HEK293 (cell line): ENCODE results near the gene IL36RN.
A peak's percentile ranks its signal among the peaks of the same experiment; 100 is the strongest.

Experiments used
- CTCF ChIA-PET: fragments of 350-600 bp; formaldehyde crosslinking; extraction: SDS; loops from one replicate; lab custom pipeline; 2021; ENCODE audit warnings: antibody characterized with exemption; lab: Yijun Ruan, JAX
- POLR2A ChIA-PET: fragments of 300-600 bp; formaldehyde crosslinking; extraction: SDS; loops from one replicate; lab custom pipeline; 2020; ENCODE audit warnings: antibody characterized with exemption, inconsistent platforms; lab: Yijun Ruan, JAX
- H3K27ac ChIP-seq: fragments of 200-500 bp; sonication (Bioruptor generic); 2 replicates; pipeline ENCODE4 v1.5.1; 2014; ENCODE audit warnings: low read depth, low read length, control low read depth, inconsistent platforms; ENCODE audit errors: extremely low read depth
- H3K36me3 ChIP-seq, 2 experiments: fragments of 200-500 bp in 1 of 2; sonication (Bioruptor generic) in 1 of 2; 1 replicate in 1 of 2; 2 replicates in 1 of 2; pipeline ENCODE4 v1.5.1; 2014 to 2017; ENCODE audit warnings: inconsistent platforms in 2 of 2, low read length in 2 of 2; ENCODE audit not compliant: control insufficient read depth in 2 of 2, insufficient read depth in 1 of 2
- H3K4me1 ChIP-seq: fragments of 200-500 bp; sonication (Bioruptor generic); 2 replicates; pipeline ENCODE4 v1.5.1; 2014; ENCODE audit warnings: mild to moderate bottlenecking, low read length, inconsistent platforms; ENCODE audit not compliant: control insufficient read depth, insufficient read depth
- H3K4me3 ChIP-seq: 2 replicates; pipeline ENCODE4 v1.5.1; 2011; ENCODE audit warnings: low read depth, mild to moderate bottlenecking, control low read depth, low read length, moderate library complexity
- H3K9me3 ChIP-seq: fragments of 200-500 bp; sonication (Bioruptor generic); 2 replicates; pipeline ENCODE4 v1.5.1; 2014; ENCODE audit warnings: low read depth, low read length, inconsistent platforms; ENCODE audit not compliant: control insufficient read depth, insufficient read depth
- ELK4 ChIP-seq: IDR thresholded peaks from 2 replicates; pipeline ENCODE4 v1.6.1; 2011; ENCODE audit warnings: mild to moderate bottlenecking, low read depth, low read length, borderline replicate concordance
- HOXA7 ChIP-seq: sonication (generic); formaldehyde crosslinking; IDR thresholded peaks from 2 replicates; pipeline ENCODE4 v1.8.1; 2022; ENCODE audit warnings: missing genetic modification reagents, borderline replicate concordance
- OSR2 ChIP-seq: fragments of 450-650 bp; formaldehyde crosslinking; IDR thresholded peaks from 2 replicates; pipeline ENCODE4 v1.5.1; 2016; ENCODE audit warnings: missing biosample characterization, missing genetic modification characterization
- PRDM2 ChIP-seq: fragments of 450-650 bp; formaldehyde crosslinking; IDR thresholded peaks from 2 replicates; pipeline ENCODE4 v1.5.1; 2016; ENCODE audit warnings: missing biosample characterization, missing genetic modification characterization, borderline replicate concordance
- SALL2 ChIP-seq: fragments of 450-650 bp; formaldehyde crosslinking; IDR thresholded peaks from 2 replicates; pipeline ENCODE4 v1.5.0; 2017; ENCODE audit warnings: missing biosample characterization, mild to moderate bottlenecking, missing genetic modification characterization, borderline replicate concordance
- SP3 ChIP-seq: fragments of 450-650 bp; formaldehyde crosslinking; IDR thresholded peaks from 2 replicates; pipeline ENCODE4 v1.5.1; 2016; ENCODE audit warnings: missing biosample characterization, missing genetic modification characterization
- ZBTB21 ChIP-seq: fragments of 450-650 bp; formaldehyde crosslinking; IDR thresholded peaks from 2 replicates; pipeline ENCODE4 v1.5.1; 2017; ENCODE audit warnings: missing biosample characterization, missing genetic modification characterization
- ZNF223 ChIP-seq: fragments of 450-650 bp; formaldehyde crosslinking; IDR thresholded peaks from 2 replicates; pipeline ENCODE4 v1.5.1; 2016; ENCODE audit warnings: missing biosample characterization, missing genetic modification characterization
- ZNF335 ChIP-seq: fragments of 450-650 bp; formaldehyde crosslinking; conservative IDR thresholded peaks from 2 replicates; pipeline ENCODE4 v1.5.1; 2016; ENCODE audit warnings: missing biosample characterization, missing genetic modification characterization
- ZNF514 ChIP-seq: fragments of 450-650 bp; formaldehyde crosslinking; IDR thresholded peaks from 2 replicates; pipeline ENCODE4 v1.5.1; 2016; ENCODE audit warnings: missing biosample characterization, missing genetic modification characterization
- ZNF677 ChIP-seq: fragments of 450-650 bp; IDR thresholded peaks from 2 replicates; pipeline ENCODE4 v1.5.0; 2018; ENCODE audit warnings: missing biosample characterization, mild to moderate bottlenecking, missing genetic modification characterization, moderate library complexity
- ZNF76 ChIP-seq: fragments of 450-650 bp; formaldehyde crosslinking; IDR thresholded peaks from 2 replicates; pipeline ENCODE4; 2016; ENCODE audit warnings: low read depth, missing biosample characterization, missing genetic modification characterization, borderline replicate concordance
- ZSCAN30 ChIP-seq: fragments of 450-650 bp; IDR thresholded peaks from 2 replicates; pipeline ENCODE4 v1.5.1; 2018; ENCODE audit warnings: missing biosample characterization, mild to moderate bottlenecking, missing genetic modification characterization, moderate library complexity

Gene IL36RN

DNA sequence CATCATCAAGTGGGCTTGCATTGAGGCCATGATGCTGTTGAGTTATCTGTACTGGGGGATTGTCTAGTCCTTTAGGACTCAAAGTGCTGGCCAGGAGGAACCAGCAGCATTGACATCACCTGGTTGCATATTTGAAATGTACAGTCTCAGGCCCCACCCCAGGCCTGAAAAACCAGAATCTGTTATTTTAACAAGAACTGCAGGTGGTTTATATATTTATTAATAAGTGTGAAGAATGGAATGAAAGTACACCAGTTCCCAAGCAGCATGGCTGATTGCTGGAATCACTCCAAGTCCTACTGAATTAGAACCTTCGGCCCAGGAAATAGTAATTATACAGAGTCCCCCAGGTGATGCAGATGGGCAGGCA lies 11.6 kb downstream of the IL36RN start:
- CTCF ChIA-PET: no interaction called here
- no peaks in the 10 kb centered on the region for H3K36me3 ChIP-seq
- H3K4me1 ChIP-seq: no peaks in the 10 kb centered on the region
- TF ChIP-seq ZBTB21 (tag by site-specific recombination) (no peak), ELK4 (no peak), SP3 (tag by site-specific recombination) (no peak)
- TF ChIP-seq, all 188 proteins: peak for 0
- H3K9me3 ChIP-seq: no peaks in the 10 kb centered on the region
- no peak overlapping the region for H3K4me3 ChIP-seq
- POLR2A ChIA-PET: no interaction called here
- H3K27ac ChIP-seq: no peak overlapping the region

GRCh38 chr2:113072584-113072983 lies 13.6 kb downstream of the IL36RN start:
- H3K4me3 ChIP-seq: no peak overlapping the region
- no peaks in the 10 kb centered on the region for H3K4me1 ChIP-seq
- ChIA-PET POLR2A (no interaction called here), CTCF (no interaction called here)
- TF ChIP-seq OSR2 (tag by site-specific recombination) (no peak), SALL2 (tag by site-specific recombination) (no peak)
- no peaks in the 10 kb centered on the region for H3K9me3 ChIP-seq
- H3K27ac ChIP-seq: no peak overlapping the region
- no peaks in the 10 kb centered on the region for H3K36me3 ChIP-seq

DNA sequence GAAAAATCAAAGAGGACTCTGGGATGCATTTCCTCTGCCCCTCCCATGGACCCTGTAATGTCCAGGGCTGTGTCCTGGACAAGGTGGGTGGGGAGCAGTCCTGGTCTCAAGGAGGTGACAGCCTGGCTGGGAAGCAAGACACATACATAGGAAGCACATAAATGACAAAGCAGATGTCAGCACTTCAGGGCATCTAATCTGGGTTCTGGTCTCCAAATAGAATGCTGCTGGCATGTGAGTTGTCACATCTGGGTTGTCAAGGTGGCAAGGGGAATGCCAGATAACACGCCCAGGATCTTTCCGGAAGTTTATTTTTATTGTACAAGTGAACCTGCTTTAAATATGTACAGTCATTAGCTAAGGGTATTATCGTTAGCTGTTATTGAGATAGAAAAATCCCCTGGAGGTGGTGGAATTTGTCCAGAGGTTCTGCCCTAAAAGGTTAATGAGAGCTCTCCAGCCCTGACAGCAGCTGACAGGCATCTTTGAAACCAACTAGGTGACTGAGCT lies 14.4 kb downstream of the IL36RN start:
- Histone ChIP-seq H3K27ac (no peak overlapping the region), H3K4me3 (no peak overlapping the region), H3K4me1 (no peaks in the 10 kb centered on the region), H3K36me3 (no peaks in the 10 kb centered on the region), H3K9me3 (no peaks in the 10 kb centered on the region)
- ChIA-PET POLR2A (no interaction called here), CTCF (no interaction called here)
- TF ChIP-seq ZNF223 (tag by site-specific recombination): no peak
- peak; percentile 28; the same call in 1 of the 2 replicates for TF ChIP-seq ZNF335 (tag by site-specific recombination)

- no peaks in the 10 kb centered on the region for H3K36me3 ChIP-seq
- ChIA-PET CTCF (interaction anchor here (0.6 to 1.2 kb wide), 3 partner anchors 62 to 798 kb away, joined by 3 to 4 read pairs (median 3); no protein-coding TSS in a partner anchor), POLR2A (no interaction called here)
- H3K4me3 ChIP-seq: no peak overlapping the region
- no peak for TF ChIP-seq ZNF514 (tag by site-specific recombination)
- no peak for TF ChIP-seq PRDM2 (tag by site-specific recombination)
- no peak for TF ChIP-seq ZNF677
- no peak for TF ChIP-seq ZSCAN30 (tag by site-specific recombination)
- TF ChIP-seq HOXA7: no peak
- TF ChIP-seq ZNF76 (tag by site-specific recombination): no peak
- TF ChIP-seq, all 188 proteins: peak for 0
- H3K9me3 ChIP-seq: no peaks in the 10 kb centered on the region
- no peak overlapping the region for H3K27ac ChIP-seq
- H3K4me1 ChIP-seq: no peaks in the 10 kb centered on the region
These were observed 16.0 kb downstream of the IL36RN start for GRCh38 chr2:113075030-113075429.
